ENCODE measurements around the gene ZNF521. TPM values are rescaled to one million over a fixed set of nuclear protein-coding genes. Genes with fewer than 3 reads are reported as not detected.
A peak's percentile ranks its signal among the peaks of the same experiment; 100 is the strongest.

The ZNF521 gene
- total RNA-seq, 2 donors from 2014 or later, result 21.4 to 26.9 TPM

GRCh38 chr18:25047983-25048382 is 304.0 kb downstream of the ZNF521 start:
- no peak overlapping the region for H3K27ac ChIP-seq (ENCODE audit: low read depth, low read length)
- Mint-ChIP-seq H3K4me1 (peaks cover 17% of the 10 kb centered on the region), H3K27ac (no peak overlapping the region), H3K27me3 (ENCODE audit: insufficient read depth) (peaks cover 71% of the 10 kb centered on the region), H3K36me3 (ENCODE audit: low read depth) (no peaks in the 10 kb centered on the region), H3K4me3 (no peak overlapping the region), H3K9me3 (no peaks in the 10 kb centered on the region)
- no peaks in the 10 kb centered on the region for H3K9me3 ChIP-seq (ENCODE audit: control insufficient read depth, low read length)
- no peak overlapping the region for H3K4me3 ChIP-seq (ENCODE audit: low read length)
- DNase-seq, result peak; percentile 90
- H3K4me1 ChIP-seq (ENCODE audit: control insufficient read depth, insufficient read depth, low read length), result peaks cover 12% of the 10 kb centered on the region
- TF ChIP-seq CTCF (conservative IDR thresholded peaks at IDR 0.05), result no peak
- peaks cover 29% of the 10 kb centered on the region for H3K27me3 ChIP-seq (ENCODE audit: control insufficient read depth, insufficient read depth, low read length, poor library complexity, severe bottlenecking)
- no peak overlapping the region for H3K9ac ChIP-seq (ENCODE audit: extremely low read depth, low read length, poor library complexity, severe bottlenecking)
- H3K36me3 ChIP-seq (ENCODE audit: control insufficient read depth, insufficient read depth, low read length), result no peaks in the 10 kb centered on the region
- 48 to 51% methylated on average over 4 to 9 of the region's 9 CpGs for WGBS, 2 experiments (ENCODE audit: insufficient coverage in 1 of 2, insufficient read length in 1 of 2)

GRCh38 chr18:25047421-25047820 is 304.5 kb downstream of the ZNF521 start:
- no peaks in the 10 kb centered on the region for H3K9me3 ChIP-seq (ENCODE audit: control insufficient read depth, low read length)
- H3K9me3 Mint-ChIP-seq, result no peaks in the 10 kb centered on the region
- no peaks in the 10 kb centered on the region for H3K36me3 ChIP-seq (ENCODE audit: control insufficient read depth, insufficient read depth, low read length)
- no peak overlapping the region for H3K27ac Mint-ChIP-seq
- H3K4me1 ChIP-seq (ENCODE audit: control insufficient read depth, insufficient read depth, low read length), result peaks cover 13% of the 10 kb centered on the region
- no peak overlapping the region for H3K4me3 ChIP-seq (ENCODE audit: low read length)
- H3K27me3 ChIP-seq (ENCODE audit: control insufficient read depth, insufficient read depth, low read length, poor library complexity, severe bottlenecking), result peaks cover 29% of the 10 kb centered on the region
- no peak for DNase-seq
- H3K4me3 Mint-ChIP-seq, result no peak overlapping the region
- peaks cover 21% of the 10 kb centered on the region for H3K4me1 Mint-ChIP-seq
- no peak overlapping the region for H3K27ac ChIP-seq (ENCODE audit: low read depth, low read length)
- H3K27me3 Mint-ChIP-seq (ENCODE audit: insufficient read depth), result peaks cover 73% of the 10 kb centered on the region
- 94 to 100% methylated on average over 2 to 3 of the region's 3 CpGs for WGBS, 2 experiments (ENCODE audit: insufficient coverage in 1 of 2, insufficient read length in 1 of 2)
- no peak overlapping the region for H3K9ac ChIP-seq (ENCODE audit: extremely low read depth, low read length, poor library complexity, severe bottlenecking)
- no peak for TF ChIP-seq CTCF (conservative IDR thresholded peaks at IDR 0.05)
- H3K36me3 Mint-ChIP-seq (ENCODE audit: low read depth), result no peaks in the 10 kb centered on the region

GRCh38 chr18:25044694-25045093 is 307.3 kb downstream of the ZNF521 start:
- H3K9me3 Mint-ChIP-seq, result no peaks in the 10 kb centered on the region
- DNase-seq, result no peak
- no peak for TF ChIP-seq CTCF (conservative IDR thresholded peaks at IDR 0.05)
- H3K27ac Mint-ChIP-seq, result no peak overlapping the region
- Histone ChIP-seq H3K4me3 (ENCODE audit: low read length) (no peak overlapping the region), H3K27me3 (ENCODE audit: control insufficient read depth, insufficient read depth, low read length, poor library complexity, severe bottlenecking) (peaks cover 29% of the 10 kb centered on the region), H3K27ac (ENCODE audit: low read depth, low read length) (no peak overlapping the region), H3K9ac (ENCODE audit: extremely low read depth, low read length, poor library complexity, severe bottlenecking) (no peak overlapping the region), H3K36me3 (ENCODE audit: control insufficient read depth, insufficient read depth, low read length) (no peaks in the 10 kb centered on the region), H3K9me3 (ENCODE audit: control insufficient read depth, low read length) (no peaks in the 10 kb centered on the region), H3K4me1 (ENCODE audit: control insufficient read depth, insufficient read depth, low read length) (peaks cover 19% of the 10 kb centered on the region)
- no peaks in the 10 kb centered on the region for H3K36me3 Mint-ChIP-seq (ENCODE audit: low read depth)
- H3K4me1 Mint-ChIP-seq, result peaks cover 38% of the 10 kb centered on the region
- peaks cover 87% of the 10 kb centered on the region for H3K27me3 Mint-ChIP-seq (ENCODE audit: insufficient read depth)
- 88 to 100% methylated on average over 1 to 2 of the region's 2 CpGs for WGBS, 2 experiments (ENCODE audit: insufficient coverage in 1 of 2, insufficient read length in 1 of 2)
- no peak overlapping the region for H3K4me3 Mint-ChIP-seq
